Right lobe of liver (tissue), 4 donors: ENCODE data around the gene CDCA4.

Source experiments
- POLR2A ChIP-seq: fragments of 450-650 bp; IDR thresholded peaks from one replicate; pipeline ENCODE4 v1.6.1; 2017; ENCODE audit warnings: antibody characterized with exemption, mild to moderate bottlenecking
- TF ChIP-seq, protein P1 (sequence below), 4 donors: fragments of 200-600 bp in 3 of 4; fragments of 450-650 bp in 1 of 4; IDR thresholded peaks; one replicate each; pipeline versions ENCODE4 v1.5.1 to v1.8.0; 2016 to 2022; ENCODE audit warnings: antibody characterized with exemption in 4 of 4, mild to moderate bottlenecking in 2 of 4
- donor health status: DM: no; HTN: no; CAD: no.
- donor health status: DM: no; HTN: no; CAD: no.
- donor health status: DM: no; HTN: yes; CAD: no.

DNA sequence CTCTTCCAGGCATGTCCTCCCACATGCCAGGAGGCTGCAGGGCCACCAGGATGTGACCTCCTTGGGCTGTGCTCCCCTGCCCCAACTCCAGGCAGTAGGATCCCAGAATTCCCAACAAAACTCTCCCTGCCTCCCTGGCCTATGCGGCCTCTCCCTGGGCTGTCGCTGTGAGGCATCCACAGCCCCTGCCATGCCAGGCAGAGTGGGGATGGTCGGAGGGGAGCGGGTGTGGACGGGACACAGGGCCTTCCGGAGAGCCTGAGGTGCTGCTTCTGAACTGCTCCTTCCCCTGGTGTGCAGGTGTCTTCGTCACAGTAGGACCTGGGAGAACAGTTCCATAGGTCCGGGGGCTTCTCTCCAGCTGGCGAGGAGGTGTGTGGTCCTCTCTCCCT is 26.0 kb upstream of the CDCA4 start:
- TF ChIP-seq, protein P1, sequence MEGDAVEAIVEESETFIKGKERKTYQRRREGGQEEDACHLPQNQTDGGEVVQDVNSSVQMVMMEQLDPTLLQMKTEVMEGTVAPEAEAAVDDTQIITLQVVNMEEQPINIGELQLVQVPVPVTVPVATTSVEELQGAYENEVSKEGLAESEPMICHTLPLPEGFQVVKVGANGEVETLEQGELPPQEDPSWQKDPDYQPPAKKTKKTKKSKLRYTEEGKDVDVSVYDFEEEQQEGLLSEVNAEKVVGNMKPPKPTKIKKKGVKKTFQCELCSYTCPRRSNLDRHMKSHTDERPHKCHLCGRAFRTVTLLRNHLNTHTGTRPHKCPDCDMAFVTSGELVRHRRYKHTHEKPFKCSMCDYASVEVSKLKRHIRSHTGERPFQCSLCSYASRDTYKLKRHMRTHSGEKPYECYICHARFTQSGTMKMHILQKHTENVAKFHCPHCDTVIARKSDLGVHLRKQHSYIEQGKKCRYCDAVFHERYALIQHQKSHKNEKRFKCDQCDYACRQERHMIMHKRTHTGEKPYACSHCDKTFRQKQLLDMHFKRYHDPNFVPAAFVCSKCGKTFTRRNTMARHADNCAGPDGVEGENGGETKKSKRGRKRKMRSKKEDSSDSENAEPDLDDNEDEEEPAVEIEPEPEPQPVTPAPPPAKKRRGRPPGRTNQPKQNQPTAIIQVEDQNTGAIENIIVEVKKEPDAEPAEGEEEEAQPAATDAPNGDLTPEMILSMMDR (IDR thresholded peaks at IDR 0.05) = no peak
- TF ChIP-seq POLR2A = no peak
